ENCODE results near the gene IDI2. TPM values are rescaled to one million over a fixed set of nuclear protein-coding genes. Genes with fewer than 3 reads are reported as not detected.

Gene IDI2
- total and polyA plus RNA-seq, 4 donors = 0.05 to 0.18 (median 0.08) TPM; not detected in 1

GRCh38 chr10:987870-988666 is 37.6 kb downstream of the IDI2 start, which contains the start of gene GTPBP4:
Gene GTPBP4 (plus strand): TSS chr10:988434. CDS start chr10:988480, 46 bp downstream.
- DNase-seq = peak; percentile 98 to 99 (median 99)
- Histone ChIP-seq H3K27ac (ENCODE audit: low read depth in 1 of 2, low read length in 1 of 2) (peak within 1 kb of the TSS; percentile 91 to 98), H3K9me3 (ENCODE audit: control insufficient read depth in 4 of 4, insufficient read depth in 3 of 4, low read length in 3 of 4) (no peaks in the 10 kb centered on the region), H3K9ac (ENCODE audit: insufficient read depth in 1 of 2, low read length in 2 of 2) (peak within 1 kb of the TSS; percentile 90 to 95), H3K27me3 (ENCODE audit: control insufficient read depth in 3 of 3, insufficient read depth in 3 of 3, low read length in 2 of 3) (no peaks in the 10 kb centered on the region), H3K4me3 (peak within 1 kb of the TSS; percentile 98), H3K4me1 (ENCODE audit: control insufficient read depth in 5 of 5, insufficient read depth in 5 of 5, low read length in 5 of 5) (peaks cover 8 to 15% (median 13%) of the 10 kb centered on the region in 5 donors), H3K36me3 (ENCODE audit: control insufficient read depth in 4 of 4, insufficient read depth in 4 of 4, low read length in 4 of 4) (peaks cover 0 to 5% (median 4%) of the 10 kb centered on the region in 4 donors)
- peak; percentile 23 for TF ChIP-seq CTCF (IDR thresholded peaks at IDR 0.05; ENCODE audit: control extremely low read depth, extremely low read depth)
- peak; percentile 94 for ATAC-seq (ENCODE audit: insufficient read depth, low FRiP score)
- 0% methylated on average over 73 to 74 of the region's 74 CpGs for WGBS, 2 donors

- peaks cover 8 to 15% (median 13%) of the 10 kb centered on the region in 5 donors for H3K4me1 ChIP-seq (ENCODE audit: control insufficient read depth in 5 of 5, insufficient read depth in 5 of 5, low read length in 5 of 5)
- no peaks in the 10 kb centered on the region for H3K9me3 ChIP-seq (ENCODE audit: control insufficient read depth in 4 of 4, insufficient read depth in 3 of 4, low read length in 3 of 4)
- peak overlapping the region; percentile 98 for H3K4me3 ChIP-seq
- H3K9ac ChIP-seq (ENCODE audit: insufficient read depth in 1 of 2, low read length in 2 of 2) = peak overlapping the region; percentile 90 to 95
- no peaks in the 10 kb centered on the region for H3K27me3 ChIP-seq (ENCODE audit: control insufficient read depth in 3 of 3, insufficient read depth in 3 of 3, low read length in 2 of 3)
- peak overlapping the region; percentile 91 to 98 for H3K27ac ChIP-seq (ENCODE audit: low read depth in 1 of 2, low read length in 1 of 2)
- ATAC-seq (ENCODE audit: insufficient read depth, low FRiP score) (no peak), DNase-seq (no peak)
- H3K36me3 ChIP-seq (ENCODE audit: control insufficient read depth in 4 of 4, insufficient read depth in 4 of 4, low read length in 4 of 4) = peaks cover 0 to 4% (median under 1%) of the 10 kb centered on the region in 4 donors
- TF ChIP-seq CTCF (IDR thresholded peaks at IDR 0.05; ENCODE audit: control extremely low read depth, extremely low read depth) = no peak
- WGBS, 2 donors = 4 to 8% methylated on average over 7 of the region's 7 CpGs
These were observed 38.1 kb downstream of the IDI2 start for GRCh38 chr10:987620-987869.

GRCh38 chr10:986881-987619 is 38.6 kb downstream of the IDI2 start:
- DNase-seq = no peak

More at GRCh38 chr10:986881-987619, 38.6 kb downstream of the IDI2 start:
- H3K9me3 ChIP-seq (ENCODE audit: control insufficient read depth in 4 of 4, insufficient read depth in 3 of 4, low read length in 3 of 4) = no peaks in the 10 kb centered on the region
- peak overlapping the region; percentile 98 for H3K4me3 ChIP-seq
- peak overlapping the region; percentile 90 to 95 for H3K9ac ChIP-seq (ENCODE audit: insufficient read depth in 1 of 2, low read length in 2 of 2)
- peak overlapping the region; percentile 91 to 98 for H3K27ac ChIP-seq (ENCODE audit: low read depth in 1 of 2, low read length in 1 of 2)
- no peak for TF ChIP-seq CTCF (IDR thresholded peaks at IDR 0.05; ENCODE audit: control extremely low read depth, extremely low read depth)
- WGBS, 2 donors = 63 to 65% methylated on average over 14 of the region's 14 CpGs
- peaks cover 0 to 4% (median under 1%) of the 10 kb centered on the region in 4 donors for H3K36me3 ChIP-seq (ENCODE audit: control insufficient read depth in 4 of 4, insufficient read depth in 4 of 4, low read length in 4 of 4)
- peaks cover 8 to 15% (median 13%) of the 10 kb centered on the region in 5 donors for H3K4me1 ChIP-seq (ENCODE audit: control insufficient read depth in 5 of 5, insufficient read depth in 5 of 5, low read length in 5 of 5)
- H3K27me3 ChIP-seq (ENCODE audit: control insufficient read depth in 3 of 3, insufficient read depth in 3 of 3, low read length in 2 of 3) = no peaks in the 10 kb centered on the region
- ATAC-seq (ENCODE audit: insufficient read depth, low FRiP score) = no peak

Data from lung (tissue), 12 donors.